Measurements from ENCODE around the gene RBM22. TPM values are rescaled to one million over a fixed set of nuclear protein-coding genes. Genes with fewer than 3 reads are reported as not detected.
A peak's percentile ranks its signal among the peaks of the same experiment; 100 is the strongest.

The RBM22 gene
- total and polyA plus RNA-seq, 8 donors, result 18.9 to 116 (median 27.9) TPM

- H3K27me3 ChIP-seq, result no peaks in the 10 kb centered on the region
- DNase-seq, result peak; percentile 6 to 20
- H3K4me3 ChIP-seq, result no peak overlapping the region
- peaks cover 10 to 45% (median 30%) of the 10 kb centered on the region in 4 donors for H3K4me1 ChIP-seq
- peak overlapping the region in 2 of 5 donors; percentile 48 to 81 for H3K27ac ChIP-seq
- TF ChIP-seq CTCF (IDR thresholded peaks at IDR 0.05), result no peak
- TF ChIP-seq EP300 (IDR thresholded peaks at IDR 0.05), result no peak
- no peak for TF ChIP-seq POLR2A (IDR thresholded peaks at IDR 0.05)
- TF ChIP-seq POLR2AphosphoS5 (IDR thresholded peaks at IDR 0.05), result no peak
- 79 to 85% (median 83%) methylated on average over 11 of the region's 11 CpGs for WGBS, 5 donors
- intact Hi-C loops (cut with DNase I; ENCODE audit: low total_unique reads), result loop anchor here (5.0 kb wide), 1 partner anchor 102 kb away; no protein-coding TSS in a partner anchor
- H3K9me3 ChIP-seq, result no peaks in the 10 kb centered on the region
- no peaks in the 10 kb centered on the region for H3K36me3 ChIP-seq
These were observed 41.3 kb downstream of the RBM22 start for GRCh38 chr5:150659360-150660107.

GRCh38 chr5:150658699-150659265 is 42.1 kb downstream of the RBM22 start:
- intact Hi-C loops (cut with DNase I; ENCODE audit: low total_unique reads), result loop anchor here (5.0 kb wide), 1 partner anchor 101 kb away; no protein-coding TSS in a partner anchor
- Histone ChIP-seq H3K27ac (peak overlapping the region in 3 of 5 donors; percentile 26 to 81 (median 72)), H3K9me3 (no peaks in the 10 kb centered on the region), H3K4me3 (no peak overlapping the region), H3K36me3 (no peaks in the 10 kb centered on the region), H3K27me3 (no peaks in the 10 kb centered on the region), H3K4me1 (peaks cover 10 to 45% (median 30%) of the 10 kb centered on the region in 4 donors)
- 41 to 64% (median 49%) methylated on average over 3 of the region's 3 CpGs for WGBS, 5 donors
- no peak for TF ChIP-seq POLR2AphosphoS5 (IDR thresholded peaks at IDR 0.05)
- no peak for TF ChIP-seq CTCF (IDR thresholded peaks at IDR 0.05)
- TF ChIP-seq POLR2A (IDR thresholded peaks at IDR 0.05), result no peak
- TF ChIP-seq EP300 (IDR thresholded peaks at IDR 0.05), result no peak
- no peak for DNase-seq

GRCh38 chr5:150658121-150658520 is 42.7 kb downstream of the RBM22 start:
- Histone ChIP-seq H3K36me3 (no peaks in the 10 kb centered on the region), H3K27me3 (no peaks in the 10 kb centered on the region), H3K27ac (peak overlapping the region in 3 of 5 donors; percentile 5 to 81 (median 72)), H3K4me1 (peaks cover 10 to 47% (median 34%) of the 10 kb centered on the region in 4 donors), H3K9me3 (no peaks in the 10 kb centered on the region), H3K4me3 (no peak overlapping the region)
- intact Hi-C loops (cut with DNase I; ENCODE audit: low total_unique reads), result loop anchor here (5.0 kb wide), 1 partner anchor 101 kb away; no protein-coding TSS in a partner anchor
- no peak for DNase-seq
- WGBS, 5 donors, result 93 to 98% (median 95%) methylated on average over 3 to 4 of the region's 4 CpGs
- TF ChIP-seq CTCF (IDR thresholded peaks at IDR 0.05) (no peak), POLR2AphosphoS5 (IDR thresholded peaks at IDR 0.05) (no peak), EP300 (IDR thresholded peaks at IDR 0.05) (no peak), POLR2A (IDR thresholded peaks at IDR 0.05) (no peak)

- H3K4me3 ChIP-seq, result peak overlapping the region; percentile 51 to 59 (median 54)
- H3K27ac ChIP-seq, result peak overlapping the region; percentile 31 to 81 (median 63)
- H3K4me1 ChIP-seq, result peaks cover 10 to 63% (median 34%) of the 10 kb centered on the region in 4 donors
- intact Hi-C loops (cut with DNase I; ENCODE audit: low total_unique reads), result loop anchor here (5.0 kb wide), 1 partner anchor 99 kb away; no protein-coding TSS in a partner anchor
- DNase-seq, result peak; percentile 77 to 94
- 2 to 4% (median 3%) methylated on average over 20 to 91 of the region's 99 CpGs for WGBS, 5 donors
- H3K36me3 ChIP-seq, result no peaks in the 10 kb centered on the region
- H3K9me3 ChIP-seq, result no peaks in the 10 kb centered on the region
- H3K27me3 ChIP-seq, result no peaks in the 10 kb centered on the region
- peak in 1 of 3 donors; percentile 20 for TF ChIP-seq POLR2AphosphoS5 (IDR thresholded peaks at IDR 0.05)
- no peak for TF ChIP-seq EP300 (IDR thresholded peaks at IDR 0.05)
- TF ChIP-seq CTCF (IDR thresholded peaks at IDR 0.05), result peak in 4 of 7 experiments; percentile 35 to 88 (median 58)
These were observed 44.4 kb downstream of the RBM22 start for GRCh38 chr5:150656191-150657132.
